RCC 7860 (cell line): ENCODE data around the gene KLF9.

Experiments
- DNase-seq: peaks from one replicate; pipeline ENCODE4 v3.0.0-alpha.2; 2015; ENCODE audit warnings: low spot score
- FAIRE-seq: peaks from 2 replicates; lab custom pipeline; 2012; peaks lifted over from hg19 to GRCh38; lab: Jason Lieb, UNC

The KLF9 gene

GRCh38 chr9:70413799-70414775 is at the start of gene KLF9:
Gene KLF9, minus strand, starts transcription at chr9:70414657. Its CDS starts 1,294 bp downstream, at chr9:70413363.
- DNase-seq (peak; percentile 85), FAIRE-seq (peak; percentile 86)

GRCh38 chr9:70463877-70464276 is 49.4 kb upstream of the KLF9 start:
- FAIRE-seq = no peak
- DNase-seq = no peak

GRCh38 chr9:70462300-70462699 is 47.8 kb upstream of the KLF9 start:
- FAIRE-seq = no peak
- no peak for DNase-seq

- DNase-seq (no peak), FAIRE-seq (no peak)
Measured at GRCh38 chr9:70457235-70457634, 42.8 kb upstream of the KLF9 start.

GRCh38 chr9:70455993-70456704 is 41.7 kb upstream of the KLF9 start:
- FAIRE-seq (no peak), DNase-seq (no peak)

GRCh38 chr9:70452365-70452764 is 37.9 kb upstream of the KLF9 start:
- no peak for FAIRE-seq
- DNase-seq = no peak

GRCh38 chr9:70451765-70452164 is 37.3 kb upstream of the KLF9 start:
- FAIRE-seq (no peak), DNase-seq (no peak)

- DNase-seq (no peak), FAIRE-seq (no peak)
Measured at GRCh38 chr9:70450738-70451137, 36.3 kb upstream of the KLF9 start.

GRCh38 chr9:70449461-70449860 is 35.0 kb upstream of the KLF9 start:
- FAIRE-seq = no peak
- no peak for DNase-seq

- DNase-seq = no peak
Measured at GRCh38 chr9:70448919-70449318, 34.5 kb upstream of the KLF9 start.

GRCh38 chr9:70444904-70445303 is 30.4 kb upstream of the KLF9 start:
- no peak for DNase-seq

More at GRCh38 chr9:70448919-70449318, 34.5 kb upstream of the KLF9 start:
- no peak for FAIRE-seq

GRCh38 chr9:70442328-70442848 is 27.9 kb upstream of the KLF9 start:
- no peak for DNase-seq
- no peak for FAIRE-seq

More at GRCh38 chr9:70444904-70445303, 30.4 kb upstream of the KLF9 start:
- FAIRE-seq = no peak

GRCh38 chr9:70441622-70442021 is 27.2 kb upstream of the KLF9 start:
- no peak for DNase-seq
- FAIRE-seq = no peak

- FAIRE-seq (no peak), DNase-seq (no peak)
Measured at GRCh38 chr9:70439991-70440706, 25.7 kb upstream of the KLF9 start.

GRCh38 chr9:70438341-70438928 is 24.0 kb upstream of the KLF9 start:
- FAIRE-seq (no peak), DNase-seq (peak; percentile 65)

GRCh38 chr9:70435948-70436347 is 21.5 kb upstream of the KLF9 start:
- peak; percentile 55 for FAIRE-seq
- DNase-seq = no peak

GRCh38 chr9:70429899-70430298 is 15.4 kb upstream of the KLF9 start:
- FAIRE-seq (no peak), DNase-seq (no peak)

- FAIRE-seq = no peak
- no peak for DNase-seq
Measured at GRCh38 chr9:70428781-70429180, 14.3 kb upstream of the KLF9 start.

GRCh38 chr9:70427161-70427945 is 12.9 kb upstream of the KLF9 start:
- FAIRE-seq (no peak), DNase-seq (no peak)

- no peak for DNase-seq
- no peak for FAIRE-seq
Measured at GRCh38 chr9:70425192-70425591, 10.7 kb upstream of the KLF9 start.
